ENCODE data around the gene PNLIPRP3.
"Not testable (repeated sequence)": the region's sequence is repeated elsewhere in the genome, so short reads cannot be mapped to it uniquely, and the experiment has no call there.

Gene PNLIPRP3

GRCh38 chr10:116427671-116428070 lies at the start of gene PNLIPRP3:
TSS of gene PNLIPRP3 (plus strand) at chr10:116427847. CDS start at chr10:116428013, 166 bp downstream.
- DNase-seq (ENCODE audit: low spot score), result no peak

GRCh38 chr10:116382290-116382689 lies 45.4 kb upstream of the PNLIPRP3 start:
- no peak for DNase-seq (ENCODE audit: low spot score)

GRCh38 chr10:116385311-116385710 lies 42.3 kb upstream of the PNLIPRP3 start:
- no peak for DNase-seq (ENCODE audit: low spot score)

- peak; percentile 50 for DNase-seq (ENCODE audit: low spot score)
These were observed 41.4 kb upstream of the PNLIPRP3 start for GRCh38 chr10:116385994-116386809.

- DNase-seq (ENCODE audit: low spot score), result not testable (repeated sequence)
These were observed 34.3 kb upstream of the PNLIPRP3 start for GRCh38 chr10:116393246-116393831.

- DNase-seq (ENCODE audit: low spot score), result no peak
These were observed 32.2 kb upstream of the PNLIPRP3 start for GRCh38 chr10:116395223-116395985.

GRCh38 chr10:116398224-116398623 lies 29.4 kb upstream of the PNLIPRP3 start:
- no peak for DNase-seq (ENCODE audit: low spot score)

GRCh38 chr10:116402858-116403257 lies 24.8 kb upstream of the PNLIPRP3 start:
- DNase-seq (ENCODE audit: low spot score), result no peak

- DNase-seq (ENCODE audit: low spot score), result no peak
These were observed 23.9 kb upstream of the PNLIPRP3 start for GRCh38 chr10:116403740-116404250.

GRCh38 chr10:116408719-116409118 lies 18.9 kb upstream of the PNLIPRP3 start:
- DNase-seq (ENCODE audit: low spot score), result no peak

GRCh38 chr10:116410351-116410750 lies 17.3 kb upstream of the PNLIPRP3 start:
- DNase-seq (ENCODE audit: low spot score), result no peak

- no peak for DNase-seq (ENCODE audit: low spot score)
These were observed 9.8 kb upstream of the PNLIPRP3 start for GRCh38 chr10:116417821-116418220.

- DNase-seq (ENCODE audit: low spot score), result no peak
These were observed 9.3 kb upstream of the PNLIPRP3 start for GRCh38 chr10:116418389-116418788.

GRCh38 chr10:116421815-116422214 lies 5.8 kb upstream of the PNLIPRP3 start:
- no peak for DNase-seq (ENCODE audit: low spot score)

GRCh38 chr10:116429288-116429977 lies 1.8 kb downstream of the PNLIPRP3 start:
- DNase-seq (ENCODE audit: low spot score), result no peak

GRCh38 chr10:116430288-116430687 lies 2.6 kb downstream of the PNLIPRP3 start:
- DNase-seq (ENCODE audit: low spot score), result no peak

GRCh38 chr10:116431598-116431997 lies 4.0 kb downstream of the PNLIPRP3 start:
- no peak for DNase-seq (ENCODE audit: low spot score)

GRCh38 chr10:116437076-116437692 lies 9.5 kb downstream of the PNLIPRP3 start:
- DNase-seq (ENCODE audit: low spot score), result no peak

- no peak for DNase-seq (ENCODE audit: low spot score)
These were observed 12.8 kb downstream of the PNLIPRP3 start for GRCh38 chr10:116440330-116441030.

GRCh38 chr10:116444527-116445142 lies 17.0 kb downstream of the PNLIPRP3 start:
- DNase-seq (ENCODE audit: low spot score), result peak; percentile 19
